ENCODE results near the gene CA10. TPM values are rescaled to one million over a fixed set of nuclear protein-coding genes. Genes with fewer than 3 reads are reported as not detected.

The CA10 gene
- total and polyA plus RNA-seq, 2 experiments from 2014 or later: 0.92 to 1.5 TPM

DNA sequence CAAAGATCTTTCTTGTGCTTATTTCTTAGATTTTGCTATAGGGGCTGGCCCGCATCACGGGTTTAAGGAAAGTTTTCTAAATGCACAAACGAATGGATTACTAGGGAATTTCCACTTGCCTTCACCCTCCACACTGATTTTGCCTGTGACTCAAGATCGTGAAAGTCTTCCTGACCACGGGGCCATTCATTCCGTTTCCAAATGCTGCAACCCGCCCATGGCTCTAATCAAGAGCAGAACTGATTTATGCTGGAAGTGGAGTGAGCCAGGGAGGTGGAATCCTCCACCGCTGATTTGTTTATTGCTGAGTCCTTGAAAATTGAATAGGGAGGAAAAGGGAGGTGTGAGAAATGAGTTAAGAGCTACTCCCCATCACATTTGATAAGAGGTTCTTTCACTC is 52.4 kb downstream of the CA10 start:
- no peaks in the 10 kb centered on the region for H3K36me3 ChIP-seq (ENCODE audit: insufficient read depth)
- ATAC-seq: no peak
- TF ChIP-seq EZH2phosphoT487 (IDR thresholded peaks at IDR 0.05; ENCODE audit: unreplicated experiment) (no peak), ZNF114 (CRISPR knock-in tag; IDR thresholded peaks at IDR 0.05) (no peak), CREB1 (CRISPR knock-in tag; IDR thresholded peaks at IDR 0.05; ENCODE audit: low read depth) (no peak), EZH2 (IDR thresholded peaks at IDR 0.05; ENCODE audit: low read depth, unreplicated experiment) (no peak), POLR2AphosphoS5 (IDR thresholded peaks at IDR 0.05; ENCODE audit: low read depth) (no peak), ZNF331 (CRISPR knock-in tag; IDR thresholded peaks at IDR 0.05; ENCODE audit: low read depth) (no peak), JUNB (IDR thresholded peaks at IDR 0.05; ENCODE audit: unreplicated experiment) (no peak), STAT1 (IDR thresholded peaks at IDR 0.05; ENCODE audit: unreplicated experiment) (no peak), NANOG (IDR thresholded peaks at IDR 0.05; ENCODE audit: borderline replicate concordance) (no peak)
- TF ChIP-seq, protein P1, sequence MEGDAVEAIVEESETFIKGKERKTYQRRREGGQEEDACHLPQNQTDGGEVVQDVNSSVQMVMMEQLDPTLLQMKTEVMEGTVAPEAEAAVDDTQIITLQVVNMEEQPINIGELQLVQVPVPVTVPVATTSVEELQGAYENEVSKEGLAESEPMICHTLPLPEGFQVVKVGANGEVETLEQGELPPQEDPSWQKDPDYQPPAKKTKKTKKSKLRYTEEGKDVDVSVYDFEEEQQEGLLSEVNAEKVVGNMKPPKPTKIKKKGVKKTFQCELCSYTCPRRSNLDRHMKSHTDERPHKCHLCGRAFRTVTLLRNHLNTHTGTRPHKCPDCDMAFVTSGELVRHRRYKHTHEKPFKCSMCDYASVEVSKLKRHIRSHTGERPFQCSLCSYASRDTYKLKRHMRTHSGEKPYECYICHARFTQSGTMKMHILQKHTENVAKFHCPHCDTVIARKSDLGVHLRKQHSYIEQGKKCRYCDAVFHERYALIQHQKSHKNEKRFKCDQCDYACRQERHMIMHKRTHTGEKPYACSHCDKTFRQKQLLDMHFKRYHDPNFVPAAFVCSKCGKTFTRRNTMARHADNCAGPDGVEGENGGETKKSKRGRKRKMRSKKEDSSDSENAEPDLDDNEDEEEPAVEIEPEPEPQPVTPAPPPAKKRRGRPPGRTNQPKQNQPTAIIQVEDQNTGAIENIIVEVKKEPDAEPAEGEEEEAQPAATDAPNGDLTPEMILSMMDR (conservative IDR thresholded peaks at IDR 0.05; ENCODE audit: low read depth in 2 of 2): no peak
- peaks cover 9% of the 10 kb centered on the region for H3K4me1 Mint-ChIP-seq
- no peak overlapping the region for H3K4me3 ChIP-seq
- H3K27me3 ChIP-seq (ENCODE audit: insufficient read depth): no peaks in the 10 kb centered on the region
- no peak overlapping the region for H3K4me2 ChIP-seq
- H2AFZ ChIP-seq: no peak overlapping the region
- H3K27ac Mint-ChIP-seq: no peak overlapping the region
- no peak overlapping the region for H3K27ac ChIP-seq (ENCODE audit: low read depth)
- H3F3A ChIP-seq (replicated peaks; ENCODE audit: low read depth): no peaks in the 10 kb centered on the region
- H3K36me3 Mint-ChIP-seq (ENCODE audit: low read depth): no peaks in the 10 kb centered on the region
- H3K9me2 ChIP-seq (ENCODE audit: insufficient read depth): no peaks in the 10 kb centered on the region
- no peaks in the 10 kb centered on the region for H3K27me3 Mint-ChIP-seq (ENCODE audit: insufficient read depth, low read depth, poor library complexity)
- H4K20me1 ChIP-seq (replicated peaks; ENCODE audit: insufficient read depth): no peaks in the 10 kb centered on the region
- H3K79me2 ChIP-seq (replicated peaks; ENCODE audit: insufficient read depth): no peaks in the 10 kb centered on the region
- no peaks in the 10 kb centered on the region; the same call in 2 of the 3 replicates for H3K9me3 Mint-ChIP-seq
- peaks cover 8% of the 10 kb centered on the region for H3K4me1 ChIP-seq (ENCODE audit: insufficient read depth)
- no peak overlapping the region for H3K4me3 Mint-ChIP-seq
- no peak for DNase-seq (ENCODE audit: low spot score)

DNA sequence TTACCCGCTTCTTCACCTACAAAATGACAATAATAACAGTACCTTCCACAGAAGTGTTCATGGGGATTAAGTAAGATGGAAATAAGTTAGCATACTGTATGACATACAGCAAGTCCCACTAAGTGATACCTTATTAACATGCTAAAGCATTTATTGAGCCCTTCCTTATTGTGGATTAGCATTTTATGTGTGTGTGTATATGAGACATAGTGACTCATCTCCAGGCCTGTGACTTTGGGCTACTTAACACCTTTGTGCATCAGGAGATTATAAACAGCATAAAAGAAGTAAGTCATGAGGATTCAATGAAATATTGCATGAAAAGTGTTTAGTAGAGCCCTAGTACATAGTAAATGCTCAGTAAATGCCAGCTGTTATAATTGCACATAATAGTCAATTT is 52.9 kb downstream of the CA10 start:
- Histone ChIP-seq H3K79me2 (replicated peaks; ENCODE audit: insufficient read depth) (no peaks in the 10 kb centered on the region), H3F3A (replicated peaks; ENCODE audit: low read depth) (no peaks in the 10 kb centered on the region), H3K27me3 (ENCODE audit: insufficient read depth) (no peaks in the 10 kb centered on the region), H3K4me1 (ENCODE audit: insufficient read depth) (peaks cover 3% of the 10 kb centered on the region), H3K4me3 (no peak overlapping the region), H3K9me2 (ENCODE audit: insufficient read depth) (no peaks in the 10 kb centered on the region), H4K20me1 (replicated peaks; ENCODE audit: insufficient read depth) (no peaks in the 10 kb centered on the region), H2AFZ (no peak overlapping the region), H3K27ac (ENCODE audit: low read depth) (no peak overlapping the region), H3K36me3 (ENCODE audit: insufficient read depth) (no peaks in the 10 kb centered on the region), H3K4me2 (no peak overlapping the region)
- Mint-ChIP-seq H3K9me3 (no peaks in the 10 kb centered on the region; the same call in 2 of the 3 replicates), H3K4me3 (no peak overlapping the region), H3K36me3 (ENCODE audit: low read depth) (no peaks in the 10 kb centered on the region), H3K27me3 (ENCODE audit: insufficient read depth, low read depth, poor library complexity) (no peaks in the 10 kb centered on the region), H3K27ac (no peak overlapping the region), H3K4me1 (peaks cover 6% of the 10 kb centered on the region; the same call in 2 of the 3 replicates)
- ATAC-seq (no peak), DNase-seq (ENCODE audit: low spot score) (no peak)
- TF ChIP-seq POLR2AphosphoS5 (IDR thresholded peaks at IDR 0.05; ENCODE audit: low read depth): no peak
- no peak for TF ChIP-seq NANOG (IDR thresholded peaks at IDR 0.05; ENCODE audit: borderline replicate concordance)
- no peak for TF ChIP-seq STAT1 (IDR thresholded peaks at IDR 0.05; ENCODE audit: unreplicated experiment)
- no peak for TF ChIP-seq REST (IDR thresholded peaks at IDR 0.05; ENCODE audit: unreplicated experiment)
- TF ChIP-seq ETS1 (IDR thresholded peaks at IDR 0.05): no peak
- TF ChIP-seq ZNF114 (CRISPR knock-in tag; IDR thresholded peaks at IDR 0.05): no peak
- TF ChIP-seq EZH2 (IDR thresholded peaks at IDR 0.05; ENCODE audit: low read depth, unreplicated experiment): no peak

Measured in GM23338 (cell line).